HAP-1 (cell line): ENCODE measurements around the gene MAST3.

Source experiments
- DNase-seq, 2 experiments: peaks; one replicate each; pipeline ENCODE4 v3.0.0-alpha.2; 2016 to 2020; ENCODE audit warnings: low spot score in 2 of 2
- H3K27me3 ChIP-seq: fragments of 250-450 bp; sonication (Bioruptor Pico); 2 replicates; pipeline ENCODE4 v1.5.1; 2020; ENCODE audit warnings: low read depth, mild to moderate bottlenecking, moderate library complexity
- H3K36me3 ChIP-seq: fragments of 250-450 bp; sonication (Bioruptor Pico); replicated peaks from 2 replicates; pipeline ENCODE4 v1.5.1; 2020; ENCODE audit warnings: mild to moderate bottlenecking
- H3K4me1 ChIP-seq: fragments of 250-450 bp; sonication (Bioruptor Pico); 2 replicates; pipeline ENCODE4 v1.5.1; 2020; ENCODE audit warnings: mild to moderate bottlenecking
- H3K4me3 ChIP-seq: fragments of 250-450 bp; sonication (Bioruptor Pico); 2 replicates; pipeline ENCODE4 v1.5.1; 2020; ENCODE audit warnings: mild to moderate bottlenecking, moderate library complexity
- H3K9me3 ChIP-seq: fragments of 250-450 bp; sonication (Bioruptor Pico); 2 replicates; pipeline ENCODE4 v1.5.1; 2020; ENCODE audit warnings: mild to moderate bottlenecking, moderate library complexity
- in situ Hi-C: fragments of 300-500 bp; cut with MboI; formaldehyde crosslinking; loops from 3 replicates; pipeline ENCODE4 v1.14.3; 2020; ENCODE audit warnings: low sequenced_read_pairs, inconsistent platforms, mixed read lengths

Gene MAST3

DNA sequence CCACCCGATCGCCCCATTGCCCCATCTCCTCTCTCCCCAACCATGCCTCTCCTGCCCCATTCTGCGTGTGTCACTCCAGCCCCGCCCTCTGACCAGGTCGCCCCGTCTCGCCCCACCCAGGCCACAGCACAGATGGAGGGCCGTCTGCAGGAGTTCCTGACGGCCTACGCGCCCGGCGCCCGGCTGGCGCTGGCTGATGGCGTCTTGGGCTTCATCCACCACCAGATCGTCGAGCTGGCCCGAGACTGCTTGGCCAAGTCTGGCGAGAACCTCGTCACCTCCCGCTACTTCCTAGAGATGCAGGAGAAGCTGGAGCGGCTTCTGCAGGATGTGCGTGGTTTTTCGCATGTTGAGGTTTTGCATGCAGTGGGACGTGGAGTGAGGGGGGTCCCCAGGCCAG, 26.2 kb downstream of the MAST3 start:
- Histone ChIP-seq H3K4me1 (peaks cover 2% of the 10 kb centered on the region; the same call in 1 of the 2 replicates), H3K36me3 (peaks cover 20% of the 10 kb centered on the region), H3K4me3 (no peak overlapping the region), H3K27me3 (no peaks in the 10 kb centered on the region), H3K9me3 (no peaks in the 10 kb centered on the region)
- no peak for DNase-seq
- in situ Hi-C loops = no loop called here

DNA sequence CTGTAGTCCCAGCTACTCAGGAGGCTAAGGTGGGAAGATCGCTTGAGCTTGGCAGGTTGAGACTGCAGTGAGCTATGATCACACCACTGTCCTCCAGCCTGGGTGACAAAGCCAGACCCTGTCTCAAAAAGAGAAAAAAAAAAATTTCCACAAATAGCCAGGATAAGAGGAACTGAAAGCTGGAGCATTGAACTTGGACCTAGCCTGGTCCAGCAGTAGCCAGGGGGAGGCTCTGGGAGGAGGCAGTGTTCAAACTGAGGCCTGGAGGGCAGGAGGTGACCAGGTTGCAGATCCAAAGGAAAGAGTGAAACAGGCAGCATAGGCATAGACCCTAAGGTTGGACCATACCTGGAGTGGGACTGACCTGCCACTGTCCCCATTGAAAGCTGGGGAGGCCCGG, 28.5 kb downstream of the MAST3 start:
- Histone ChIP-seq H3K4me3 (no peak overlapping the region), H3K27me3 (no peaks in the 10 kb centered on the region), H3K36me3 (peaks cover 34% of the 10 kb centered on the region), H3K4me1 (no peaks in the 10 kb centered on the region), H3K9me3 (no peaks in the 10 kb centered on the region)
- in situ Hi-C loops = no loop called here
- no peak for DNase-seq

DNA sequence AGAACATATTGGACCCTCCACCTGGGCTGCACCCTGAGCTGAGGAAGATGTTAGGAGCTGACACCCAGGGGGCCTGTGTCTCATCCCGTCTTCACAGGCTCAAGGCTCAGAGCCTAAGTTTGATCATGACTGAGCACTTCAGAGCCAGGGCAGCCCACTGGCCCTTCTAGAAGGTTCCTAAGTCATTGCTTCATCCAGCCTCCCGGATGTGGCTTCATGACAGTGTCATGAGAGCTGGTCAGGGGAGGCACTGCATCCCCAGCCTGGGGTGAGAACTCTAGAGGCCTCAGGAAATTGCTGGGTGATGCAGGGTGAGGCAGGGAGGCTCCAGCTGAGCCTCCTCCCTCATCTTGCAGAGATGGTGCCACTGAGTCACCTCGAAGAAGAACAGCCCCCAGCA, 30.5 kb downstream of the MAST3 start:
- in situ Hi-C loops = no loop called here
- no peaks in the 10 kb centered on the region for H3K4me1 ChIP-seq
- no peak overlapping the region for H3K4me3 ChIP-seq
- peaks cover 40% of the 10 kb centered on the region for H3K36me3 ChIP-seq
- H3K9me3 ChIP-seq = no peaks in the 10 kb centered on the region
- DNase-seq = no peak
- no peaks in the 10 kb centered on the region for H3K27me3 ChIP-seq

DNA sequence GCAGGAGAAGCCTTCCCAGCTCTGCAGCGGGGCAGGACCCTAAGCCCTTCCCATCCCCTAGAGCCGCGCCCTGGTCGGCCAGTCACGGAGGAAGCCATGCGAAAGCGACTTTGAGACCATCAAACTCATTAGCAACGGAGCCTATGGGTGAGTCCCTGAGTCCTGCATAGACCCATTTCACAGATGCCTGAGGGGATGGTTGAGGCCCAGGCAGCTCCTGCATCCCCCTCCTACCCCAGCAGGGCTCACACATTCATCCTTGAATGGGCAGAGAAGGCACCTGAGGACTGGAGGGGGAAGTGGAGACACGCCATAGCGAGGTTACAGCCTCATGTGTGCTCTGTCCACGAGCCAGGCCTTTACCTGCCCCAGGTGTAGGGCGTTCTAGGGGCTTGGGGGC, 31.2 kb downstream of the MAST3 start:
- in situ Hi-C loops = no loop called here
- no peaks in the 10 kb centered on the region for H3K4me1 ChIP-seq
- no peak overlapping the region for H3K4me3 ChIP-seq
- peaks cover 41% of the 10 kb centered on the region for H3K36me3 ChIP-seq
- no peaks in the 10 kb centered on the region for H3K9me3 ChIP-seq
- no peak for DNase-seq
- H3K27me3 ChIP-seq = no peaks in the 10 kb centered on the region

DNA sequence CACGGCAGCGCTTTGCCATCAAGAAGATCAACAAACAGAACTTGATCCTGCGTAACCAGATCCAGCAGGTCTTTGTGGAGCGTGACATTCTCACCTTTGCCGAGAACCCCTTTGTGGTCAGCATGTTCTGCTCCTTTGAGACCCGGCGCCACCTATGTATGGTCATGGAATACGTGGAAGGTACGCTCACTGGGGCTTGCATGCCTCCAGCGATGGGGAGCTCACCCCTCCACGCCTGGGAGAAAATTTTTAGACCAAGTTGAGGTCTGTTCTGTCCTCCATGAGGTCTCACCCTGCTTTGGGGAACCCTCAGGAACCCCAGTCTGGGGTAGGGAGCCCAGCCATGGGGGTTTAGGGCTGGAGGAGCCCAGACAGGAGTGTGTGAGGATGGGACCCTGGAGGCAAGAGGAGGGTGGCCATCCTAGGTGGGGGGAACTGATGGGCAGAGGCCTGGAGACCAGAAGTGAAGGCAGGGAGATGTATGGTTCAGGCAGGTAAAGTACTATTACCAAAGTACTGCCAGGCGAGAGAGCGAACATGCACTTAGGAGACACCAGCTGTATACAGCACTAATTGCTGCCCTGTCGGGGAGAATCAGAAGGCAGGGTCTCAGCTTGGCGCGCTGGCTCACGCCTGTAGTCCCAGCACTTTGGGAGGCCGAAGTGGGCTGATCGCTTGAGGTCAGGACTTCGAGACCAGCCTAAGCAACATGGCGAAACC, 33.1 kb downstream of the MAST3 start:
- in situ Hi-C loops = no loop called here
- Histone ChIP-seq H3K27me3 (no peaks in the 10 kb centered on the region), H3K36me3 (peaks cover 42% of the 10 kb centered on the region), H3K4me3 (no peak overlapping the region), H3K9me3 (no peaks in the 10 kb centered on the region), H3K4me1 (no peaks in the 10 kb centered on the region)
- no peak for DNase-seq

DNA sequence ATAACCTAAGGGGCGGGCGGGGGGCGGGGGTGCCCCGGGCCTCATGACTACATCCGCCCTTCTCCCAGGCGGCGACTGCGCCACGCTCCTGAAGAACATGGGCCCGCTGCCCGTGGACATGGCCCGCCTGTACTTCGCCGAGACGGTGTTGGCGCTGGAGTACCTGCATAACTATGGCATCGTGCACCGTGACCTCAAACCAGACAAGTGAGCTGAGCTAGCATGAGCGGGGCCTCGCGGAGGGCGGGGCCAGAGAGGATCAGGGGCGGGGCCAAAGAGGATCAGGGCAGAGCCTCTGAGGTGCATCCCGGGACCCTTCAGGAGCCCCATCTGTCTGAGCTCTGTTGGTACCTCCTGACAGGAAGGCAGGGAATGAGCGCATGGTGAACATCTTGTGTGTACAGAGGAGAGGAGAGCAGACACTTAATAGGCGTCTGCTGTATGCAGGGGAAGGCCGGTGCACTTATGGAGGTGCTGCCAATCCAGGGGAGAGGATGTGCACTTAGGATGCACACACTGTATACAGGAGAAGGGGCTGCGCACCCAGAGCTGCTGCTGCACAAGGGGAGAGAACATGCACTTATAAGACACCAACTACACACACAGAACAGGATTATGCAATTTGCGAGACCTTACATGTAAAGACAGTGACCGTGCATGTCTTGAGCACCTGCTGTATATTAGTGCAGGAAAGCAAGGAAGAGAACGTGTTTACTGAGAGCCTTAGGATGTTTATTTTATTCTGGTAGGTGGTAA, 34.4 kb downstream of the MAST3 start:
- Histone ChIP-seq H3K9me3 (no peaks in the 10 kb centered on the region), H3K27me3 (no peaks in the 10 kb centered on the region), H3K4me1 (no peaks in the 10 kb centered on the region), H3K4me3 (no peak overlapping the region), H3K36me3 (peaks cover 38% of the 10 kb centered on the region)
- DNase-seq = peak in 1 of 2 experiments; percentile 67
- in situ Hi-C loops = no loop called here

DNA sequence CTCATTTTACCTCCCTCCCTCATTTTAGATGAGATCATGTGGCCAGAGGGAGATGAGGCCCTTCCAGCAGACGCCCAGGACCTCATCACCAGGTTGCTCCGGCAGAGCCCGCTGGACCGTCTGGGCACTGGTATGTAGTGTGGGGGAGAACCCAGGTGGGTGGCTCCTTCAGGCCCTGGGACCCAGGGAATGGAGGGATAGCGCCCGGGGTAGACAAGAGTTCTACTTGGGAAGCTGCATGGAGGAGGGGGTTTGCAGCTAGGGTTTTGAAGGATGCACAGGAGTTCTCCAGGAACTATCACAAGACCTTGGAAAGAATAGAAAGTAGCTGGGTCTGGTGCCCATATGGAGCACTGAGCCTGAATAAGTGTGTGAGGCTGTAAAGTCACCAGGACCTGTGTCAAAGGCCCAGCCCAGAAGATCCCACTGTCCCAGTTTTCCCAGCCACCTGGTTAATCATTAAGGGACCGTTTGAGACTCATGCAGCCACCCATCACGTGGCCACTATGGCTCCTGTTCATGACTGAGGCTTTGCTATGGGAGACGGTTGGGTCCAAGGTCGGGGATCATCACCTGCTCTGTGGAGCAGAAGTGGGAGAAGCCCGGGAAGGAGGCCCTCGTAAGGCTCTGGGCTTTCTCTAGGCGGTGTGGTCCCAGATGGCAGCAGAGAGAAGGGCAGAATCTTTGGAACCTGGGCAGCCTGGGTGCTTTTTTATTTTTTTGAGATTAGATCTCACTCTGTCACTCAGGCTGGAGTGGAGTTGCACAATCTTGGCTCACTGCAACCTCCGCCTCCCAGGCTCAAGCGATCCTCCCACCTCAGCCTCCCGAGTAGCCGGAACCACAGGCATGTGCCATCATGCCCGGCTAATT, 38.4 kb downstream of the MAST3 start:
- DNase-seq = no peak
- peaks cover 42% of the 10 kb centered on the region for H3K36me3 ChIP-seq

DNA sequence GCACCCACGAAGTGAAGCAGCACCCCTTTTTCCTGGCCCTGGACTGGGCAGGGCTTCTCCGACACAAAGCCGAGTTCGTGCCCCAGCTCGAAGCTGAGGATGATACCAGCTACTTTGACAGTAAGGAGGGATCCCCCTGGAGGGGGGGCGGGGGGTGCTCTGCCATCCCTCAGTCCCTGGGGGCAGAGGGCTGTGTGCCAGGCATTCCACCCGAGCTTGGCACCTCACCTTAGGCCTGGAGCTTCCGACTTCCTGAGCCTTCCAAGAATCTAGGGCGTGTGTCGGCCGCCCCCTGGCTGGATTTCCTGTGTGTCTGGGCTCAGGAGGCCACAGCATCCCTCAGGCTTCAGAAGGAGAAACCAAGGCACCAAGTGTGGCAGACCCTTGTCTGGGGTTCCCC, 39.7 kb downstream of the MAST3 start:
- peaks cover 43% of the 10 kb centered on the region for H3K36me3 ChIP-seq
- H3K4me1 ChIP-seq = no peaks in the 10 kb centered on the region
- H3K27me3 ChIP-seq = no peaks in the 10 kb centered on the region
- H3K4me3 ChIP-seq = no peak overlapping the region
- DNase-seq = no peak
- no peaks in the 10 kb centered on the region for H3K9me3 ChIP-seq
- in situ Hi-C loops = no loop called here

More for the DNA sequence above, 38.4 kb downstream of the MAST3 start:
- Histone ChIP-seq H3K4me3 (no peak overlapping the region), H3K27me3 (no peaks in the 10 kb centered on the region), H3K4me1 (no peaks in the 10 kb centered on the region), H3K9me3 (no peaks in the 10 kb centered on the region)
- in situ Hi-C loops = no loop called here

DNA sequence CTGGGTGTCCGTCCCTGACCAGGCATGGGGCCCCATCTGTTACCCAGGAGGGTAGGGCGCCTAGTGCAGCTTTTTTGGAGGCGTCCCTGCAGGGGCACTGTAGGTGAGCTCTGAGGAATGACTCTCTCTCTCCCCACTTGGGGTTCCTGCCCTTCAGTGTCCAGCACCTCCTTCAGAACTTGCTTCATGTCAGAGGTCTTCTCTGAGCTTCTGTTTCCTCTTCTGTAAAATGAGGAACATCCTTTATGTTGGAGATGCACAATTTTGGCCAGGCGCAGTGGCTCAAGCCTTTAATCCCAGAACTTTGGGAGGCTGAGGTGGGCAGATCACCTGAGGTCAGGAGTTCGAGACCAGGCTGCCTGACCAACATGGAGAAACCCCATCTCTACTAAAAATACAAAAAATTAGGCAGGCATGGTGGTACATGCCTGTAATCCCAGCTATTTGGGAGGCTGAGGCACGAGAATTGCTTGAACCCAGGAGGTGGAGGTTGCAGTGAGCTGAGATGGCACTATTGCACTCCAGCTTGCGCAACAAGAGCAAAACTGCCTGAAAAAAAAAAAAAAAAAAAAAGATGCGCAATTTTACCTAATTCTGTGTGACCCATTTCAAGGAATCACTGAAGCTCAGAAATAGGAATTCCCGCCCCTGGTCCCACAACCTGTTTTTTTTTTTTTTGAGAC, 40.2 kb downstream of the MAST3 start:
- in situ Hi-C loops = no loop called here
- H3K27me3 ChIP-seq = no peaks in the 10 kb centered on the region
- H3K4me1 ChIP-seq = no peaks in the 10 kb centered on the region
- no peak overlapping the region for H3K4me3 ChIP-seq
- DNase-seq = no peak
- H3K9me3 ChIP-seq = no peaks in the 10 kb centered on the region
- peaks cover 38% of the 10 kb centered on the region for H3K36me3 ChIP-seq

DNA sequence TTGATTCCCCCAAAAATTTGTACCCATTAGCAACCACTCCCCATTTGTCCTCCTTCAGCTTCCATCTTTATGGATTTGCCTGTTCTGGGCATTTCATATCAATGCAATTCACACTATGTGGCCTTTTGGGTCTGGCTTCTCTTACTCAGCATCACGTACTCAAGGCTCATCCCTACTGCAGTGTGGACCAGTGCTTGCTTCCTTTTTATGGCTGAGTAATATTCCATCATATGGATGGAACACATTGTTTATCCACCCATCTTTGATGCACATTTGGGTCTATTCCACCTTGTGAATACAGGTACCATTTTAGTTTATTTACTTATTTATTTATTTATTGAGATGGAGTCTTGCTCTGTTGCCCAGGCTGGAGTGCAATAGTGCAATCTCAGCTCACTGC, 42.9 kb downstream of the MAST3 start:
- Histone ChIP-seq H3K4me1 (no peaks in the 10 kb centered on the region), H3K36me3 (peaks cover 39% of the 10 kb centered on the region), H3K9me3 (no peaks in the 10 kb centered on the region), H3K27me3 (no peaks in the 10 kb centered on the region), H3K4me3 (no peak overlapping the region)
- DNase-seq = no peak
- in situ Hi-C loops = no loop called here

DNA sequence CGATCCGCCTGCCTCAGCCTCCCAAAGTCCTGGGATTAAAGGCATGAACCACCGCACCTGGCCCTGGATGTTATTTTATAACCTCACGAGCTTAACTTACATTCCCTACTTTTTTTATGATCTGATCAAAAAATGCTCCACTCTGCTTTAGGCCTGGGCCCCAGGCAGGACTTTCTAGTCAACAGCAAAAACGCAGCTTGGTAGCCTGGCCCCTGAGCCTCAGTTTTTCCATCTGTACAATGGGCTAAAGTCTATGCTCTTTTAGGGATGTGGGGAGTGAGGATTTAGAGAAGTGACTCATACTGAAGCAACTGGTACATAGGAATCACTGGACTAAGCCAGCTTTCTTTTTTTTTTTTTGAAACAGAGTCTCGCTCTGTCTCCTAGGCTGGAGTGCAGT, 43.5 kb downstream of the MAST3 start:
- Histone ChIP-seq H3K4me1 (no peaks in the 10 kb centered on the region), H3K36me3 (peaks cover 44% of the 10 kb centered on the region), H3K27me3 (no peaks in the 10 kb centered on the region), H3K4me3 (no peak overlapping the region), H3K9me3 (no peaks in the 10 kb centered on the region)
- in situ Hi-C loops = no loop called here
- no peak for DNase-seq

DNA sequence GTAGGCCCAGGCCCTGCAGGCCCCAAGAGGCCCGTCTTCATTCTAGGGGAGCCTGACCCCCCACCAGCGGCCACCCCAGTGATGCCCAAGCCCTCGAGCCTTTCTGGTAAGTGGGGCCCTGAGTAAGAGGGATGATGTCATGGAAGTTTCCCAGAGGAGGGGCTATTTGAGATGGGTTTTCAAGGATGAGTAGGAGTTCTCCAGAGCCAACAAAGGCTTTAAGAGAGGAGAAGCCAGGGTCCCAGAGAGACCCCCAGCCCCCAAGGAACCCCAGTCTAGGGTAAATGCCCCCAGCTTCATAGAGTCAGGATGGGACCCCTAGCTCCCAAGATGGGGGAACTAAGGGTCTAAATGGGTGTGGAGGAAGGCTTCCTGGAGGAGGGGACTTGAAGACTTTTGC, 46.3 kb downstream of the MAST3 start:
- DNase-seq = no peak
- in situ Hi-C loops = no loop called here
- Histone ChIP-seq H3K4me1 (no peaks in the 10 kb centered on the region), H3K4me3 (no peak overlapping the region), H3K36me3 (peaks cover 41% of the 10 kb centered on the region), H3K27me3 (no peaks in the 10 kb centered on the region), H3K9me3 (no peaks in the 10 kb centered on the region)

DNA sequence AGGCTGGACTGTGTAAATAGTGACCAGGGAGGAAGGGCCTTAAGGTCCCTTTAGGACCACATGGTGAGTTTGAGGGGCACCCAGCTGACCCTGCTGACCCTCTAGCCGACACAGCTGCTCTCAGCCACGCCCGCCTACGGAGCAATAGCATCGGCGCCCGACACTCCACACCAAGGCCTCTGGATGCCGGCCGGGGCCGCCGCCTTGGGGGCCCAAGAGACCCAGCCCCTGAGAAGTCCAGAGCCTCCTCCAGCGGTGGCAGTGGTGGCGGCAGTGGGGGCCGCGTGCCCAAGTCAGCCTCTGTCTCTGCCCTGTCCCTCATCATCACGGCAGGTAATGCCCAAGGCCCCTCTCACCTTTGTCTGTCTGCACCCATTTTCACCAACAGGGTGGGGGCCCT, 46.8 kb downstream of the MAST3 start:
- no peaks in the 10 kb centered on the region for H3K27me3 ChIP-seq

More for the DNA sequence above, 46.8 kb downstream of the MAST3 start:
- Histone ChIP-seq H3K4me3 (no peak overlapping the region), H3K36me3 (peaks cover 41% of the 10 kb centered on the region), H3K9me3 (no peaks in the 10 kb centered on the region), H3K4me1 (no peaks in the 10 kb centered on the region)
- no peak for DNase-seq
- in situ Hi-C loops = no loop called here
